GM12872 (cell line): ENCODE data around the gene ADGRV1.

Experiments used
- TF ChIP-seq, protein P1 (sequence below): IDR thresholded peaks from 3 replicates; pipeline ENCODE4 v1.5.1; 2011; ENCODE audit warnings: low read depth, mild to moderate bottlenecking, low read length, moderate library complexity; ENCODE audit not compliant: insufficient read depth

Gene ADGRV1

DNA sequence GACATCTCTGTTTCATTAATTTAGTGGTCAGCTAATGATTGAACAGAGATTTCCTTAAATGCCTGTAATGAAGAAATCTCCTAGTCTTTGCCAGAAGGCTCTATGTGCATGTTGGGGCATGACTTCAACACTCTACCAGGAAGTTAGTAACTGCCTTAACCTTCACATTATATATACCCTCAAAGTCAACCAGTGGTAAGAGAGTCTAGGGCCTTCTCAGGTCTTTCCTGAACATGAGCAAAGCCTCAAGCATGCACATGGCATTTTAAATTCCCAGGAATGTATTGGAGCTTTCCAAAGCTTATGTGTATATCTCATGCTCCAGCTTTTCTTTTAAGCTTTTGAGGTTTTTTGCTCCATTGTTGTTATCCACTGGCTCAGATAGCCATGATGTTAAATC is 436.2 kb downstream of the ADGRV1 start:
- TF ChIP-seq, protein P1, sequence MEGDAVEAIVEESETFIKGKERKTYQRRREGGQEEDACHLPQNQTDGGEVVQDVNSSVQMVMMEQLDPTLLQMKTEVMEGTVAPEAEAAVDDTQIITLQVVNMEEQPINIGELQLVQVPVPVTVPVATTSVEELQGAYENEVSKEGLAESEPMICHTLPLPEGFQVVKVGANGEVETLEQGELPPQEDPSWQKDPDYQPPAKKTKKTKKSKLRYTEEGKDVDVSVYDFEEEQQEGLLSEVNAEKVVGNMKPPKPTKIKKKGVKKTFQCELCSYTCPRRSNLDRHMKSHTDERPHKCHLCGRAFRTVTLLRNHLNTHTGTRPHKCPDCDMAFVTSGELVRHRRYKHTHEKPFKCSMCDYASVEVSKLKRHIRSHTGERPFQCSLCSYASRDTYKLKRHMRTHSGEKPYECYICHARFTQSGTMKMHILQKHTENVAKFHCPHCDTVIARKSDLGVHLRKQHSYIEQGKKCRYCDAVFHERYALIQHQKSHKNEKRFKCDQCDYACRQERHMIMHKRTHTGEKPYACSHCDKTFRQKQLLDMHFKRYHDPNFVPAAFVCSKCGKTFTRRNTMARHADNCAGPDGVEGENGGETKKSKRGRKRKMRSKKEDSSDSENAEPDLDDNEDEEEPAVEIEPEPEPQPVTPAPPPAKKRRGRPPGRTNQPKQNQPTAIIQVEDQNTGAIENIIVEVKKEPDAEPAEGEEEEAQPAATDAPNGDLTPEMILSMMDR: no peak

DNA sequence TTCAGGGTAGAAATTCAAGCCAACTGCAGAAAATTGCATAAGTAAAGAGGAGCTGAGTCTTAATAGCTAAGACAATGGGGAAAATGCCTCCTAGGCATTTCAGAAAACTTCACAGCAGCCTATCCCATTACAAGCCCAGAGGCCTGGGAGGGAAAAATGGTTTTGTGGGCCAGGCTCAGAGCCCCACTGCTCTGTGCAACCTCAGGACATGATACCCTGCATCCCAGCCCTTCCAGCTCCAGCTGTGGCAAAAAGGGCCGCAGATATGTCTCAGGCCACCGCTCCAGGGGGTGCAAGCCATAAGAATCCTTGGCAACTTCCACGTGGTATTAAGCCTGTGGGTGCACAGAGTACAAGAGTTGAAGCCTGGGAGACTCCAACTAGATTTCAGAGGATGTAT is 437.5 kb downstream of the ADGRV1 start:
- TF ChIP-seq, protein P1: no peak

DNA sequence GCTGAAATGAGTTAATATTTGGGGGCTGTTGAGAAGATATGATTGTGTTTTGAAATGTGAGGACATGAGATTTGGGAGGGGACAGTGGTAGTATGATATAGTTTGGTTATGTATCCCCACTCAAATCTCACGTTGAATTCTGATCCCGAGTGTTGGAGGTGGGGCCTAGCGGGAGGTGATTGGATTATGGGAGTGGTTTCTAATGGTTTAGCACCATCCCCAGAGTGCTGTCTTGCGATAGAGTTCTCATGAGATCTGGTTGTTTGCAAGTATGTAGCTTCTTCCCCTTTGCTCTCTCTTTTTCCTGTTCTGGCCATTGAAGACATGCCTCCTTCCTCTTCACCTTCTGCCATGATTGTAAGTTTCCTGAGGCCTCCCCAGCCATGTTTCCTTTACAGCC is 438.5 kb downstream of the ADGRV1 start:
- TF ChIP-seq, protein P1: no peak

DNA sequence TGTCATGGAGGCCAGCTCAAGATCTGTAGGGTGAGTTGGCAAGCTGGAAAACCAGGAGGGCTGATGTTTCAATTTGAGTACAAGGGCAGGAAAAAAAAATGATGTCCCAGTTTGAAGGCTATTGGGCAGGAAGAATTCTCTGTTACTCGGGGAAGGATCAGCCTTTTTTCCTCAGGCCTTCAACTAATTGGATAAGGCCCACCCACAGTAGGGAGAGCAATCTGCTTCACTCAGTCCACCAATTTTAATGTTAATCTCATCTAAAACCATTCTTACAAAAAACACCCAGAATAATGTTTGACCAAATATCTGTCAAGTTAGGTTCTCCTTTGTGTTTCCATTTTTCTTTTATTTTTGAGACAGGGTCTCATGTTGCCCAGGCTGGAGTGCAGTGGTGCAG is 442.1 kb downstream of the ADGRV1 start:
- TF ChIP-seq, protein P1: no peak

DNA sequence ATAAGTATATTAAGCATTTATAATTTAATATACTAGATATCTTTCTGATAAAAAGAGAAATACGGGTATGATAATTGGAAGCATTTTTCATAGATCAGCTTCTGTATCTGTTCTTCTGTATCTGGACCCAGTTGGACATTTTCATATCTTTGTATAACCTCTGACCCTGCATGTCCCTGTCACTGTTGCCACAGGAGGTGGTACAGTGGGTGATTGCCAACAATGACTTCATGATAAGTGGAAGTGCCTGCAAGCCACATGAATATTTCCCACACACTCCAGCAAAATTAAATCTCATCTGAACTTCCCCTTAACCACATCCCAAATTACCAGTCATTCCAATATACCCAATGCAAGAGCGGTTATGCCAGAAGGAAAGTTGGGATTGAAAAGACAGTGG is 448.1 kb downstream of the ADGRV1 start:
- TF ChIP-seq, protein P1: no peak

DNA sequence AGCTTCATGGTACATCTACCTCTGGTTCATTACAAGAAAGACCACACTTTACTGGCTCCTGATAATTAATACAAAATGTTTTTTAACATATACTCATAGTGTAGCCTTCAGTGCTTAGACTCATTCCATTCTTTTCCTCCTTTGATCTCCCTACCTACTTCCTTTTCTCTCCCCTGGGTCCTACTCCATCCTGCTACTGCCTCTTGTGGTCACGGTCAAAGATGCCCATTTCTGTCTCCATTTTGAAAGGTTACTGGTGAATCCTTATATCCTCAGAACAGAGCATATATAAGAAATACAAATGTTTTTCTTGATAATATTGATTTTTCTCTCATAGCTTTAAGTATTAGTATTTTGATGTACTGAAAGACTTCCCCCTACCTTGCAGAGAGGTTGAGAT is 448.7 kb downstream of the ADGRV1 start:
- TF ChIP-seq, protein P1: no peak

DNA sequence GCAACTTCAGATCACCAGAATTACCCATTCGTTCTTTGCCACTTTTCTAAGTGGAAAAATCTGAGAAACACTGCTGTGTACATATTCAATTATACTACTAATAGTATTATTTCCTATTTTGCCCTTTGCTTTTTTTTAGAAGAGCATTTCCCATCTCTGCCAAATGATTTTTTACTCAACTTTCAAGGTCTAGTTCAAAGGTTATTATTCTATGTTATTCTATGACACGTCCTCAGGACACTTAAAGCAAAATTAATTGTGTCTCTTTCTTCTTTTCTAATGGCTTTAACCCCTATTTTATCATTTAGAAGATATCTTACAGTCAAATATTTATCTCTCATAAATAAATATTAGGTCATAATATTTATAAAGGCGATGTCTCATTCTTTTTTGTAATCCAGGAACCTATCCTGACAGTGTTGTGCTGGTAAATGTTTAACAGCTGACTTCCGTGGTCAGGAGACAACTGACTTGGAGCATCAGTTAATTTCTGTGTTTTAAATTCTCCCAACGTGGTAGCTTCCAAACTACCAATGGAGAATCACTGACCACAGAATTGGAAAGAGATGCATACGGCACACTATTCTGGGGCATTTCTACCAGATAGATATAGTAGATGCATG is 449.3 kb downstream of the ADGRV1 start:
- TF ChIP-seq, protein P1: no peak
